Measurements from ENCODE around the gene HOXB13.

DNA sequence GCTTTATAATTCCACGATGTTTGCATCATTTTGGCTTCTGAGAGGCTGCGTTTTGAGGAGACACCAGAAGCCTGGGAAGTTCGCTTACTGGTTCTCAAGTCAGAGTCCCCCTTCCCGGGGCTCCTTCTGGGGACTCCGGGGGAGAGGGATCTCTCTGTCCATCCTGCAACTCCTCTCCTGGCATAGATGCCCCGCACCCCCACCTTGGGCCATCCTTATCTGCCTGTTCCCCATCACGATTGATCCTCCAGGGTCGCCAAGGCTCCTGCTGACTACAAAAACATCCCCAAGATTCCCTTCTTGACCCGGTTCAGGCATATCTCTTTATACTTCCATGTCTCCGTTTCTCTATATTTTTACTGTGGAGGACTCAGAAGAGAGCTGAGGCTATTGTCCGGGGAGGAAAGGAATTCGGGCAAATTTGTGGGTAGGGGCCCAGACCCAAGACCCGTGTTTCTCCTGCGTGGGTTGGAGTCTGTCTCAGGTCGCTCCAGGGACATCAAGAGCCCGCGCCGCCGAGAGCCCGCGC is 18.4 kb upstream of the HOXB13 start:
- no peak for TF ChIP-seq CTCF (IDR thresholded peaks at IDR 0.05)
- TF ChIP-seq POLR2A (IDR thresholded peaks at IDR 0.05), result no peak
